ENCODE results near the gene APOC4.

The APOC4 gene

DNA sequence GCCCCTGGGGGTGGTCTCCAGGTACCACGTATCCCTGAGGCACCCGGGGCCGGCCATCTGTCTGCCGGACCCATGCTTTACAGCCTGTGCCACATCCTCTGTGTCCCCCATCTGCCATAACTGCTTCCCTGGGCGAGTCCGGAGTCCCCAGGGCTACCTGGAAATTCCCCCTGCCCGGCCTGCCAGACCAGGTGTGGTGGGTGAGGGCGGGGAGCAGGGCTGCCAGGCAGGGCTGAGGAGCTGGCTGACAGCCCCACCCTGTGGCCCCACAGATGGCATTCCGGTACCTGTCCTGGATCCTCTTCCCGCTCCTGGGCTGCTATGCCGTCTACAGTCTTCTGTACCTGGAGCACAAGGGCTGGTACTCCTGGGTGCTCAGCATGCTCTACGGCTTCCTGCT, 48.9 kb downstream of the APOC4 start:
- TF ChIP-seq, protein P1, sequence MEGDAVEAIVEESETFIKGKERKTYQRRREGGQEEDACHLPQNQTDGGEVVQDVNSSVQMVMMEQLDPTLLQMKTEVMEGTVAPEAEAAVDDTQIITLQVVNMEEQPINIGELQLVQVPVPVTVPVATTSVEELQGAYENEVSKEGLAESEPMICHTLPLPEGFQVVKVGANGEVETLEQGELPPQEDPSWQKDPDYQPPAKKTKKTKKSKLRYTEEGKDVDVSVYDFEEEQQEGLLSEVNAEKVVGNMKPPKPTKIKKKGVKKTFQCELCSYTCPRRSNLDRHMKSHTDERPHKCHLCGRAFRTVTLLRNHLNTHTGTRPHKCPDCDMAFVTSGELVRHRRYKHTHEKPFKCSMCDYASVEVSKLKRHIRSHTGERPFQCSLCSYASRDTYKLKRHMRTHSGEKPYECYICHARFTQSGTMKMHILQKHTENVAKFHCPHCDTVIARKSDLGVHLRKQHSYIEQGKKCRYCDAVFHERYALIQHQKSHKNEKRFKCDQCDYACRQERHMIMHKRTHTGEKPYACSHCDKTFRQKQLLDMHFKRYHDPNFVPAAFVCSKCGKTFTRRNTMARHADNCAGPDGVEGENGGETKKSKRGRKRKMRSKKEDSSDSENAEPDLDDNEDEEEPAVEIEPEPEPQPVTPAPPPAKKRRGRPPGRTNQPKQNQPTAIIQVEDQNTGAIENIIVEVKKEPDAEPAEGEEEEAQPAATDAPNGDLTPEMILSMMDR (IDR thresholded peaks at IDR 0.05; ENCODE audit: low read depth, low read length): no peak
- no peak overlapping the region for H3K4me3 ChIP-seq (ENCODE audit: low read depth, low read length)
- no peaks in the 10 kb centered on the region for H3K9me3 ChIP-seq (ENCODE audit: severe bottlenecking)
- peaks cover 28% of the 10 kb centered on the region for H3K36me3 ChIP-seq
- DNase-seq: no peak
- no peaks in the 10 kb centered on the region for H3K27me3 ChIP-seq (ENCODE audit: insufficient read depth, low read depth, severe bottlenecking)
- no peak overlapping the region for H3K27ac ChIP-seq

DNA sequence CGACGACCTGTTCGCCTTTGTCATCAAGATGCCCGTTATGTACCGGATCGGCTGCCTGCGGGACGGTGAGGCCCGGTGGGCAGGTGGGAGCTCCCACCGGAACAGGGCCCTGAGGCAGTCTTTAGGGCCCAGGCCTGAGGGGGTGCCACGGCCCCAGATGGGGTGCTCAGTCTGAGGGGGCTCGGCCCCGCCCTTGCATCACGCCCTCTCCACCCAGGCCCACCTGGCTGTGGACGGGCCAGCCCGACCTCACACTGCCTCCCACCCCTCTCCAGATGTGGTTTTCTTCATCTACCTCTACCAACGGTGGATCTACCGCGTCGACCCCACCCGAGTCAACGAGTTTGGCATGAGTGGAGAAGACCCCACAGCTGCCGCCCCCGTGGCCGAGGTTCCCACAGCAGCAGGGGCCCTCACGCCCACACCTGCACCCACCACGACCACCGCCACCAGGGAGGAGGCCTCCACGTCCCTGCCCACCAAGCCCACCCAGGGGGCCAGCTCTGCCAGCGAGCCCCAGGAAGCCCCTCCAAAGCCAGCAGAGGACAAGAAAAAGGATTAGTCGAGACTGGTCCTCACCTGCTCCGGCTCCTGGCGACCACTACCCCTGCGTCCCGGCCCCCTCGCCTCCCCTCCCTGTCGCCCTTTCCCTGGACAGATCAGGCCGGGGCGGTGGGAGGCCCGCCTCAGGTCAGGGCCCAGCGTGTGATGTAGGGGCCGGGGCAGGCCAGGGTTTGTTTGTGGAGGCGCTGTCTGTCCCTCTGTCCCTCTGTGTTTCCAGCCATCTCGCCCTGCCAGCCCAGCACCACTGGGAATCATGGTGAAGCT, 50.5 kb downstream of the APOC4 start:
- Histone ChIP-seq H3K27ac (no peak overlapping the region), H3K4me3 (ENCODE audit: low read depth, low read length) (no peak overlapping the region), H3K36me3 (peaks cover 28% of the 10 kb centered on the region), H3K9me3 (ENCODE audit: severe bottlenecking) (no peaks in the 10 kb centered on the region), H3K27me3 (ENCODE audit: insufficient read depth, low read depth, severe bottlenecking) (no peaks in the 10 kb centered on the region)
- TF ChIP-seq, protein P1 (IDR thresholded peaks at IDR 0.05; ENCODE audit: low read depth, low read length): no peak
- DNase-seq: no peak

DNA sequence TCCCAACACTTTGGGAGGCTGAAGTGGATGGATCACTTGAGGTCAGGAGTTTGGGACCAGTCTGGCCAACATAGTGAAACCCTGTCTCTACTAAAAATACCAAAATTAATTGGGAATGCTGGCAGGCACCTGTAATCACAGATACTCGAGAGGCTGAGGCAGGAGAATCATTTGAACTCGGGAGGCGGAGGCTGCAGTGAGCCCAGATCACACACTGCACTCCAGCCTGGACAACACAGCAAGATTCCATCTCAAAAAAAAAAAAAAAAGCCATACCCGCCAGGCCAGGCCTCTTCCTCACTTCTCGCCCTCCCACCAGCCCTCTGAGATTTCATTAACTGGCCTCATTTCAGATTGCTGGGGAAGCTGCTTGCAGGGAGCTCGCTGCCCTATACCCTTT, 51.5 kb downstream of the APOC4 start:
- TF ChIP-seq, protein P1 (IDR thresholded peaks at IDR 0.05; ENCODE audit: low read depth, low read length): no peak
- H3K27ac ChIP-seq: no peak overlapping the region
- no peaks in the 10 kb centered on the region for H3K27me3 ChIP-seq (ENCODE audit: insufficient read depth, low read depth, severe bottlenecking)
- no peak overlapping the region for H3K4me3 ChIP-seq (ENCODE audit: low read depth, low read length)
- no peak for DNase-seq
- H3K36me3 ChIP-seq: peaks cover 25% of the 10 kb centered on the region
- H3K9me3 ChIP-seq (ENCODE audit: severe bottlenecking): no peaks in the 10 kb centered on the region

DNA sequence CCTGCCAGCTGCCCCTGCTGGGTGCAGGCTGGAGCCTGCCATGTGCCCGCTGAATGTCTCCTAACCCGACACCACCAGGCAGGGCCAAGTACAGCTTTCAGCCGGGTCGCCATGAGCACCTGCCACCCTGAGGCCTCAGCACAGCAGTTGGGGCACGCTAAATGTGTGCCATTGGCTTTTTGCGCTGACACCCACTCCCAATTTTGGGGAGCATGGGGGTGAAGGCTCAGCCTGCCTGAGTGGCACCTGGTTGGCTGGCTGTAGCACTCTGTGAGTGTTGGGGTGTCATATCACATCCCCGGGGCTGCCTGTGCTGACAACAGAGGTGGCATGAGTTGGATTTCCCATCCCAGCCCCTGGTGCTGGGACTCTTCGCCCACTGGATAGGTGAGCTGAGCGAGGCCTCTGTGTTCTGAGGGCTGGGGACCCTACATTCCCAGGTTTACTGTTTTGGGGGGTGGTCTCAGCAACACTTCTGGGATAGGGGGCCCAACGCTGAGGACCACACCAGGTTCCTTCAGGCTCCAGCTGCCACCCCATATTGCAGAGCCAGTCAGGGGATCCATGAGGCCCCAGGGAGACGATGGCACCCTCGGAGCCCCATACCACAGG, 52.0 kb downstream of the APOC4 start:
- TF ChIP-seq, protein P1 (IDR thresholded peaks at IDR 0.05; ENCODE audit: low read depth, low read length): no peak
- no peak overlapping the region for H3K4me3 ChIP-seq (ENCODE audit: low read depth, low read length)
- no peak for DNase-seq
- peaks cover 20% of the 10 kb centered on the region for H3K36me3 ChIP-seq
- H3K27me3 ChIP-seq (ENCODE audit: insufficient read depth, low read depth, severe bottlenecking): no peaks in the 10 kb centered on the region
- H3K9me3 ChIP-seq (ENCODE audit: severe bottlenecking): no peaks in the 10 kb centered on the region
- no peak overlapping the region for H3K27ac ChIP-seq
